Cardiac muscle cell (in vitro differentiated cells and primary cell): Measurements from ENCODE around the gene ZNF800. TPM values are rescaled to one million over a fixed set of nuclear protein-coding genes. Genes with fewer than 3 reads are reported as not detected.

Experiments
- DNase-seq, 2 donors: peaks; one replicate each; pipeline versions ENCODE4 v3.0.0 to v3.0.0-alpha.2; 2010 to 2017; ENCODE audit warnings: low read depth in 1 of 2, low spot score in 1 of 2
- H3K27ac ChIP-seq: fragments of 200-600 bp; sonication (generic); 2 replicates; pipeline ENCODE4 v1.5.1; 2016
- H3K27me3 ChIP-seq: fragments of 200-600 bp; sonication (generic); 2 replicates; pipeline ENCODE4 v1.6.0; 2016; ENCODE audit warnings: control low read depth
- H3K36me3 ChIP-seq: fragments of 200-600 bp; sonication (generic); 2 replicates; pipeline ENCODE4 v1.5.1; 2016; ENCODE audit warnings: control low read depth
- H3K4me1 ChIP-seq: fragments of 200-600 bp; sonication (generic); 2 replicates; pipeline ENCODE4 v1.8.1; 2017; ENCODE audit warnings: low read depth, mild to moderate bottlenecking, mixed run types
- H3K4me3 ChIP-seq: fragments of 200-600 bp; sonication (generic); 2 replicates; pipeline ENCODE4 v1.5.1; 2016; ENCODE audit warnings: mild to moderate bottlenecking
- H3K9me3 ChIP-seq: fragments of 200-600 bp; sonication (generic); 2 replicates; pipeline ENCODE4 v1.5.1; 2017; ENCODE audit warnings: low read depth, mild to moderate bottlenecking, control low read depth
- polyA plus RNA-seq: library from polyadenylated mRNA; unstranded; fragments of >200 nt; fragmentation: Nextera tagmentation; extraction: Ambion mirVana; gene quantifications from 2 replicates; pipeline ENCODE4 v1.2.1, GENCODE V29; 2016
- total RNA-seq: library from RNA; depleted of rRNA; stranded (reverse); fragments of >200 nt; gene quantifications from 2 replicates; pipeline ENCODE4 v1.2.3, GENCODE V29; 2016
- TF ChIP-seq, protein P1 (sequence below): IDR thresholded peaks from 2 replicates; pipeline ENCODE4 v1.5.1; 2012; ENCODE audit warnings: low read depth, mild to moderate bottlenecking, low read length

ZNF800 gene
- total and polyA plus RNA-seq, 2 experiments from 2014 or later, result 13.7 to 22.5 TPM

DNA sequence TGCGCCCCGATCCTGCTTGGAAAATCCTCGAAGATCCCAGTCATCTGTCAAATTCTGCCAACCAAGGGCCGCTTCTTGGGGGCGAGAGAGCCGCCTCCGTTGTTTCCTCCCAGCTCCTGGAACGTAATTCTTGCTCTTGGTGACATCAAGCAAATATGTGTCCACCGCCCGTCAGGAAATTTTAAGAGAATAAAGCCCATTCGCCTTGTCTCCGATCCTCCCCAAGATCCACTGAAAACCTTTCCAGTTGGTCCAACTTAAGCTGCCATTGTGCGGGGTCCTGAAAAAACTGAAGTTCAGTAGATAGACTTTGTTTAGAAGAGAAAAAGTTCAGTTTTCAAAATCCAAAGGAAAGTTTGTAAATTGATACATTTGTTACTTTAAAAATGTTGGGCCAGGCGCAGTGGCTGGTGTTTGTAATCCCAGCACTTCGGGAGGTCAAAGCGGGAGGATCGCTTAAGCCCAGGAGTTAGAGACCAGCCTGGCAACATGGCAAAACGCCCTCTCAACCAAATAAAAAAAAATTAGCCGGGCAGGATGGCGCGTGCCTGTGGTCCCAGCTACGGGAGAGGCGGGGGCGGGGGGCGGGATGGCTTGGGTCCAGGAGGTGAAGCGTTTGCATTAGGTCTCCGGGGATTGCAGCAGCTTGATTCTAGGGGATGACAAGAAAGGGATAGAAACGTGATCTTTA is 1.0 kb upstream of the ZNF800 start:
- Histone ChIP-seq H3K36me3 (peaks cover 13% of the 10 kb centered on the region), H3K4me1 (peaks cover 8% of the 10 kb centered on the region), H3K27ac (peak overlapping the region; percentile 85), H3K27me3 (peaks cover 15% of the 10 kb centered on the region), H3K4me3 (peak overlapping the region; percentile 98), H3K9me3 (no peaks in the 10 kb centered on the region)
- peak in 1 of 2 donors; percentile 26 for DNase-seq
- TF ChIP-seq, protein P1, sequence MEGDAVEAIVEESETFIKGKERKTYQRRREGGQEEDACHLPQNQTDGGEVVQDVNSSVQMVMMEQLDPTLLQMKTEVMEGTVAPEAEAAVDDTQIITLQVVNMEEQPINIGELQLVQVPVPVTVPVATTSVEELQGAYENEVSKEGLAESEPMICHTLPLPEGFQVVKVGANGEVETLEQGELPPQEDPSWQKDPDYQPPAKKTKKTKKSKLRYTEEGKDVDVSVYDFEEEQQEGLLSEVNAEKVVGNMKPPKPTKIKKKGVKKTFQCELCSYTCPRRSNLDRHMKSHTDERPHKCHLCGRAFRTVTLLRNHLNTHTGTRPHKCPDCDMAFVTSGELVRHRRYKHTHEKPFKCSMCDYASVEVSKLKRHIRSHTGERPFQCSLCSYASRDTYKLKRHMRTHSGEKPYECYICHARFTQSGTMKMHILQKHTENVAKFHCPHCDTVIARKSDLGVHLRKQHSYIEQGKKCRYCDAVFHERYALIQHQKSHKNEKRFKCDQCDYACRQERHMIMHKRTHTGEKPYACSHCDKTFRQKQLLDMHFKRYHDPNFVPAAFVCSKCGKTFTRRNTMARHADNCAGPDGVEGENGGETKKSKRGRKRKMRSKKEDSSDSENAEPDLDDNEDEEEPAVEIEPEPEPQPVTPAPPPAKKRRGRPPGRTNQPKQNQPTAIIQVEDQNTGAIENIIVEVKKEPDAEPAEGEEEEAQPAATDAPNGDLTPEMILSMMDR, result no peak

DNA sequence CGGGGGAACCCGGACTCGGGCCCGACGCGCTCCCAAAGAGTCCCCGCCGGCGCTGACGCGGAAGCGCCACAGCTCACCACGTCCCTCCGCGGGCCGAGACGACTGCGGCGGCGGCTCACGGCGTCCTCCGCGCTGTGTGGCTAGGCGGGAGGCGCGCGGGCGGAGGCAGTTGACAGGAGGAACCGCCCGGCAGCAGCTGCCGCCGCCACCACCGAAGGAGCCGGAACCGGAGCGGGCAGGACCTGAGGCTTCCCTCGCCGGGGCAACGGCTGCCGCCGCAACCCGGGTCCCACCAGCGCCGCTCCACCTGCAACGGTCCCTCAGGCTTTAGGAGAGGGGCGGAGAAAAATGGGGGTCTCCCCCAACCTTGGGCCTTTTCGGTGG is 334 bp downstream of the ZNF800 start:
- peaks cover 13% of the 10 kb centered on the region for H3K27me3 ChIP-seq
- H3K4me1 ChIP-seq, result peaks cover 8% of the 10 kb centered on the region
- peak; percentile 74 to 76 for DNase-seq
- H3K4me3 ChIP-seq, result peak overlapping the region; percentile 98
- TF ChIP-seq, protein P1, result no peak
- peaks cover 18% of the 10 kb centered on the region for H3K36me3 ChIP-seq
- no peaks in the 10 kb centered on the region for H3K9me3 ChIP-seq
- H3K27ac ChIP-seq, result peak overlapping the region; percentile 85

DNA sequence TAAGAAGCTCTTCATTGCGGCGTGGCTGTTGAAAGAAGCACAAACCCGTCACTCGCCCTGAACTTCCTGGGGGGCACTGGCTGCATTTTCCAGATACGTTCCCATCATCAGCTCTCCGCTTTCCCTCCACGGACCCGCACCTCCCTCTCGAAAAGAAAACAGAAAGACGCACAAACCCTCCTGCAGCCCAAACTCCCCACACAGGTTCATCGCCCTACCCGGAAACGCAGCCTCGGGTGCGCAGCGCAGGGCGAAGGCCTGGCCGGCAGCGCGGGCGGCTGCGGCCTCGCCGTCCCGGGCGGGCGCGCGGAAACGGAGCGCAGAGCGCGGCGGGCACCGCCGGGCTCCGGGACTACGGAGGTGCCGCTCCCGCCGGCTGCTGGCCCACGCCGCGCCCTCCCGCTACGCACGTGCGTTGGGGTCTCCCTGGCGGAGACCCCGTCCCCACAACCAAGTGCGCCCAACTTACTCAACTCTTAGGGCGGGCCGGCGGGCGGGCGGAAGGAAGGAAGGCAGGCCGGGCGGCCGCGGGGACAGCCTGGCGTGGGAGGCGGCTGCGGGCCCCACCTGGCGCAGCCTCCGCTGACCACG is 822 bp downstream of the ZNF800 start:
- TF ChIP-seq, protein P1, result no peak
- Histone ChIP-seq H3K36me3 (peaks cover 18% of the 10 kb centered on the region), H3K27me3 (peaks cover 13% of the 10 kb centered on the region), H3K27ac (peak overlapping the region; percentile 85), H3K4me3 (peak overlapping the region; percentile 98), H3K9me3 (no peaks in the 10 kb centered on the region), H3K4me1 (peaks cover 8% of the 10 kb centered on the region)
- peak; percentile 40 for DNase-seq

DNA sequence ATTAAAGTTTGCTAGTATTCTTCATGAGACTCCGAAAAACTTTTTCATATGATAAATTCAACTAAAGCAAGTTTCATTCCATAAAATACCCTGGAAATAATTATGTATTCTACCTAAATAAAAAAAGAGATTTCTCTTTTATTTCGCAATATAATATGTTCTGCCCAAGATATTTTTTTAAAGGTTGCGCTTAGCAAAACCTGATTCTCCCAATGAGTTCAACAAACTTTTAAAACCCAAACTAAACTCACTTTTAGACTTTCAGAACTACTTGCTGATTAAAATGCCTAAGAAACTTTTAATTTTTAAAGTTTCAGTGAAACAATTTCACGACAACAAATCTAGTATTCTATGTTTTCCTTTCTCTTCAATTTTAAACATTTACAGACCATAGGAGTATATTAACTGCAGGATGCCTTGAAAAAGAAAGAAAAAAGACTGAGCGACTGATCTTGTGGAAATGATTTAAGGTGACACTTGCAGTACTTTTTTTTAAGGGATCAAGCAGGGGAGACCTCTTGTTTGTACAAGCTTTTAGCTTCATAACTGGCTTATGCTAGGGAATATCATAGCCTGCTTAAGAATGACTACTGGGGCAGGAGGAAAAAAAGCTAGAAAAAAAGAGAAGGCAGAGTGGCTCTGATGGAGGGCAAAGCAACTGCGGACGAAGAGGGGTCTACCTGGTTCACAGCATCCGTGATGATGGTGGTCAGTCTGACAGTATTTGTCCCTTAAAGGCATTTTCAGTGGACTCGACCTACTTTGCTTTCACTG is 1.5 kb downstream of the ZNF800 start:
- no peaks in the 10 kb centered on the region for H3K9me3 ChIP-seq
- TF ChIP-seq, protein P1, result no peak
- peaks cover 8% of the 10 kb centered on the region for H3K4me1 ChIP-seq
- peaks cover 13% of the 10 kb centered on the region for H3K27me3 ChIP-seq
- peak overlapping the region; percentile 98 for H3K4me3 ChIP-seq
- H3K27ac ChIP-seq, result no peak overlapping the region
- no peak for DNase-seq
- H3K36me3 ChIP-seq, result peaks cover 25% of the 10 kb centered on the region

DNA sequence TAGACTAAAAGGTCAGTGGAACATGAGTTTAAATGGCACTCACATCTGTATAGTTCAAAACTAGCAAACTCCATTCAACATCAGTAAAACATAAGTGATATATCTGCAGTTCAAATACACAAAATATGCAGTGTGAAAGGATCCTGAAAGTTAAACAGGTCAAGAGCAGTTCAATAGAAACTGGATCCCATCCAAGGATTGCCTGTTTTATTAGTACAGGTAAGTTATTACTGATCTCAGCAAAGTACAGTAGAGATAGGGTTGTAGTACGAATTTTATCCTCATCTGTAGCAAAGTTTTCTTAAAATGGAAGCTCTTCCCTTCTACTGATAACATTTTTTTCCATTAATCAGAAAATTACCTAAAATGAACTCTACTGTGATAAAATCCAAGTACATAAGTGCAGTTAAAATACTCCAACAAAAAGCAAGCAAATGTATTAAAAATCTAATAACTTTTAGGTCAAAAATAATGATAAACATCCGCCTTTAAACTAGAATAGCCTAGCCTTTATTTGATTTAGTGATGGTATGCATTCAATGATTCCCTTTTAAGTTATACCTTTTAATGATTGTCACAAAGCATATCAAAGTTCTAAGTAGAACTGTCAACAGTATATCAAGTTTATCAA is 2.2 kb downstream of the ZNF800 start:
- Histone ChIP-seq H3K4me1 (peaks cover 8% of the 10 kb centered on the region), H3K36me3 (peaks cover 27% of the 10 kb centered on the region), H3K9me3 (no peaks in the 10 kb centered on the region), H3K27ac (no peak overlapping the region), H3K4me3 (no peak overlapping the region), H3K27me3 (peaks cover 13% of the 10 kb centered on the region)
- DNase-seq, result no peak
- TF ChIP-seq, protein P1, result no peak
